IMR-90 (cell line): ENCODE measurements around the gene SMAP1.

ENCODE experiments used
- BHLHE40 ChIP-seq: fragments of 150-350 bp; IDR thresholded peaks from 2 replicates; pipeline ENCODE4 v1.6.1; 2016; ENCODE audit warnings: mild to moderate bottlenecking, low read depth, low read length
- CTCF ChIP-seq: conservative IDR thresholded peaks from 2 replicates; pipeline ENCODE4 v1.5.1; 2012; ENCODE audit warnings: mild to moderate bottlenecking, low read depth, low read length, improper control_type of control experiment
- ELK1 ChIP-seq: fragments of 150-350 bp; IDR thresholded peaks from 2 replicates; pipeline ENCODE4 v1.6.1; 2016; ENCODE audit warnings: low read depth, mild to moderate bottlenecking, low read length, moderate library complexity, borderline replicate concordance
- POLR2A ChIP-seq: IDR thresholded peaks from 2 replicates; pipeline ENCODE4 v1.6.1; 2012; ENCODE audit warnings: mild to moderate bottlenecking, low read depth, low read length

- TF ChIP-seq CTCF (no peak), POLR2A (no peak), BHLHE40 (no peak), ELK1 (no peak)
Observed at GRCh38 chr6:70820778-70821177, 153.1 kb downstream of the SMAP1 start.
